ENCODE measurements around the gene ZNF440. TPM values are rescaled to one million over a fixed set of nuclear protein-coding genes. Genes with fewer than 3 reads are reported as not detected.

Gene ZNF440
- polyA plus RNA-seq (2012; rRNA removed) = 2.0 and 2.5 TPM in 2 replicates
- 1.4 and 1.7 TPM in 2 replicates for polyA plus RNA-seq (2012; cell fraction: cytosol; rRNA removed)
- polyA plus RNA-seq (2012; cell fraction: nucleus; rRNA removed) = 5.6 and 9.7 TPM in 2 replicates

DNA sequence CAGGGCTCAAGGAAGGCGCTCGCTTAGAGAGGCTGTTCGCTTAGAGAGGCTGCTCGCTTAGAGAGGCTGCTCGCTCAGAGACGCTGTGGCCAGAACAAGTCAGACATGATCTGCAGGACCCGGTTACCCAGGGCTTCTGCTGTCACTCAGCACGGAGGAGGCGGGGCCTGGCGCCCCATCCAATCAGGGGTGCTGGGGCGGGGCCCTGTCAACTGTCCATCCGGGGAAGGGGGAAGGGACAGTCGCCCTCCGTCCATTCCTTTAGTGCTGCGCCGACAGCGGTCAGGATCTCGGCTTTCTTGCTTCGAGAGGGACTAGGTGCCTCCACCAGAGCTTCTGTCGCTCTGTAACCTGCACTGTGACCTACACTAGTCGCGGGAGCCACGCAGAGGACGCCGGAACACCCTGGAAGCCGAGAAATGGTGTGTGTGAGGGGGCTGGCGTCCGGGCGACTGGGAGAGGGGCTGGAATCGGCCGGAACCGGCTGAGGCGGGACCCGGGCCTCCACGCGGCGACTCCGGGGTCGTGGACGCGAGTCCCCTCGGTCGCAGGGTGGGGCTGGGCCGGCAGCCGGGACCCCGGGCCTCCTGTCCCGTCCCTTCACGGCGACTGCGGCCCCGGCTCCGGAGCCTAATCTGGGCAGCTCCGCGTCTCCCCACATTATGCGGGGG, at the start of gene ZNF440:
Gene ZNF440, plus strand, starts transcription at position 245 of the 671 bp plus-strand sequence. Its CDS starts 175 bp downstream, at position 420.
- ChIA-PET CTCF (interaction anchor here (1.4 to 6.4 kb wide), 3 partner anchors 16 to 150 kb away, joined by 4 to 68 read pairs (median 5); partner anchors contain the start of genes ZNF491 and ZNF700), POLR2A (interaction anchor here (1.7 kb wide), 1 partner anchor 47 kb away, joined by 4 read pairs; the partner anchor contains the start of gene ZNF441)
- Histone ChIP-seq H3K79me2 (ENCODE audit: insufficient read depth) (peaks cover 31% of the 10 kb centered on the region), H3K27me3 (ENCODE audit: insufficient read depth) (no peaks in the 10 kb centered on the region), H3K4me3 (ENCODE audit: low read depth in 2 of 2, low read length in 1 of 2) (peak within 1 kb of the TSS; percentile 76 to 77), H3K36me3 (replicated peaks in 1 of 2; ENCODE audit: control insufficient read depth in 1 of 2, insufficient read depth in 2 of 2, low read length in 1 of 2) (peaks cover 0 to 8% of the 10 kb centered on the region in 2 experiments), H3K4me2 (peak within 1 kb of the TSS; percentile 91), H3K4me1 (ENCODE audit: control insufficient read depth in 1 of 2, insufficient read depth in 2 of 2, low read depth in 1 of 2, low read length in 1 of 2) (peaks cover 0 to 6% of the 10 kb centered on the region in 2 experiments; a peak in 1 of 4 replicates), H3F3A (replicated peaks; ENCODE audit: insufficient read depth) (peaks cover 4% of the 10 kb centered on the region), H3K9me3 (no peaks in the 10 kb centered on the region), H3K27ac (ENCODE audit: low read depth in 2 of 2, low read length in 1 of 2) (peak within 1 kb of the TSS; percentile 60 to 85; a peak in 3 of 4 replicates), H4K20me1 (ENCODE audit: insufficient read depth) (no peaks in the 10 kb centered on the region), H2AFZ (ENCODE audit: low read depth) (peak within 1 kb of the TSS; percentile 99), H3K9me2 (no peaks in the 10 kb centered on the region), H3K9ac (peak within 1 kb of the TSS; percentile 79)
- peak; percentile 98 for DNase-seq
- 0% methylated on average over 31 of the region's 55 CpGs for WGBS (ENCODE audit: low lambda C conversion rate)
- TF ChIP-seq NFIC (IDR thresholded peaks at IDR 0.05; ENCODE audit: borderline replicate concordance) = no peak
- no peak for TF ChIP-seq USF2 (IDR thresholded peaks at IDR 0.05; ENCODE audit: borderline replicate concordance, low read depth, low read length)
- TF ChIP-seq NRF1 (IDR thresholded peaks at IDR 0.05; ENCODE audit: low read depth, low read length) = no peak
- TF ChIP-seq SMC3 (IDR thresholded peaks at IDR 0.05; ENCODE audit: low read depth, low read length) = no peak
- peak; percentile 84 for TF ChIP-seq TAF1 (IDR thresholded peaks at IDR 0.05; ENCODE audit: borderline replicate concordance, low read depth, low read length)
- no peak for TF ChIP-seq TCF12 (IDR thresholded peaks at IDR 0.05)
- no peak for TF ChIP-seq ELF1 (IDR thresholded peaks at IDR 0.05)
- peak; percentile 92 for TF ChIP-seq CHD2 (IDR thresholded peaks at IDR 0.05; ENCODE audit: low read length, partially characterized antibody)
- peak; percentile 84; the same call in 1 of the 2 replicates for TF ChIP-seq MXI1 (IDR thresholded peaks at IDR 0.05; ENCODE audit: low read depth, low read length)
- TF ChIP-seq FOSL2 (IDR thresholded peaks at IDR 0.05; ENCODE audit: borderline replicate concordance, low read depth) = no peak
- TF ChIP-seq, protein P1, sequence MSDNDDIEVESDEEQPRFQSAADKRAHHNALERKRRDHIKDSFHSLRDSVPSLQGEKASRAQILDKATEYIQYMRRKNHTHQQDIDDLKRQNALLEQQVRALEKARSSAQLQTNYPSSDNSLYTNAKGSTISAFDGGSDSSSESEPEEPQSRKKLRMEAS (IDR thresholded peaks at IDR 0.05; ENCODE audit: low read depth) = peak; percentile 33; the same call in 1 of the 2 replicates
- TF ChIP-seq, protein P2, sequence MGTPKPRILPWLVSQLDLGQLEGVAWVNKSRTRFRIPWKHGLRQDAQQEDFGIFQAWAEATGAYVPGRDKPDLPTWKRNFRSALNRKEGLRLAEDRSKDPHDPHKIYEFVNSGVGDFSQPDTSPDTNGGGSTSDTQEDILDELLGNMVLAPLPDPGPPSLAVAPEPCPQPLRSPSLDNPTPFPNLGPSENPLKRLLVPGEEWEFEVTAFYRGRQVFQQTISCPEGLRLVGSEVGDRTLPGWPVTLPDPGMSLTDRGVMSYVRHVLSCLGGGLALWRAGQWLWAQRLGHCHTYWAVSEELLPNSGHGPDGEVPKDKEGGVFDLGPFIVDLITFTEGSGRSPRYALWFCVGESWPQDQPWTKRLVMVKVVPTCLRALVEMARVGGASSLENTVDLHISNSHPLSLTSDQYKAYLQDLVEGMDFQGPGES (IDR thresholded peaks at IDR 0.05; ENCODE audit: low read depth, low read length) = peak; percentile 23; the same call in 1 of the 2 replicates
- no peak; the same call in 1 of the 2 replicates for TF ChIP-seq JUND (IDR thresholded peaks at IDR 0.05)
- TF ChIP-seq, protein P3, sequence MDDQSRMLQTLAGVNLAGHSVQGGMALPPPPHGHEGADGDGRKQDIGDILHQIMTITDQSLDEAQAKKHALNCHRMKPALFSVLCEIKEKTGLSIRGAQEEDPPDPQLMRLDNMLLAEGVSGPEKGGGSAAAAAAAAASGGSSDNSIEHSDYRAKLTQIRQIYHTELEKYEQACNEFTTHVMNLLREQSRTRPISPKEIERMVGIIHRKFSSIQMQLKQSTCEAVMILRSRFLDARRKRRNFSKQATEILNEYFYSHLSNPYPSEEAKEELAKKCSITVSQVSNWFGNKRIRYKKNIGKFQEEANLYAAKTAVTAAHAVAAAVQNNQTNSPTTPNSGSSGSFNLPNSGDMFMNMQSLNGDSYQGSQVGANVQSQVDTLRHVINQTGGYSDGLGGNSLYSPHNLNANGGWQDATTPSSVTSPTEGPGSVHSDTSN (IDR thresholded peaks at IDR 0.05) = peak; percentile 99
- TF ChIP-seq REST (IDR thresholded peaks at IDR 0.05; ENCODE audit: low read depth, low read length) = 0 out of 2 replicates have a peak, but pooled peaks have one; percentile 37
- TF ChIP-seq FOXM1 (IDR thresholded peaks at IDR 0.05; ENCODE audit: low read depth) = no peak
- TF ChIP-seq POLR2AphosphoS5 (IDR thresholded peaks at IDR 0.05; ENCODE audit: low read depth, low read length) = peak; percentile 98
- TF ChIP-seq RFX5 (IDR thresholded peaks at IDR 0.05; ENCODE audit: low read length) = no peak
- TF ChIP-seq EZH2phosphoT487 (IDR thresholded peaks at IDR 0.05; ENCODE audit: borderline replicate concordance, low read depth) = no peak
- no peak for TF ChIP-seq RAD21 (IDR thresholded peaks at IDR 0.05; ENCODE audit: low read length)
- TF ChIP-seq, protein P4, sequence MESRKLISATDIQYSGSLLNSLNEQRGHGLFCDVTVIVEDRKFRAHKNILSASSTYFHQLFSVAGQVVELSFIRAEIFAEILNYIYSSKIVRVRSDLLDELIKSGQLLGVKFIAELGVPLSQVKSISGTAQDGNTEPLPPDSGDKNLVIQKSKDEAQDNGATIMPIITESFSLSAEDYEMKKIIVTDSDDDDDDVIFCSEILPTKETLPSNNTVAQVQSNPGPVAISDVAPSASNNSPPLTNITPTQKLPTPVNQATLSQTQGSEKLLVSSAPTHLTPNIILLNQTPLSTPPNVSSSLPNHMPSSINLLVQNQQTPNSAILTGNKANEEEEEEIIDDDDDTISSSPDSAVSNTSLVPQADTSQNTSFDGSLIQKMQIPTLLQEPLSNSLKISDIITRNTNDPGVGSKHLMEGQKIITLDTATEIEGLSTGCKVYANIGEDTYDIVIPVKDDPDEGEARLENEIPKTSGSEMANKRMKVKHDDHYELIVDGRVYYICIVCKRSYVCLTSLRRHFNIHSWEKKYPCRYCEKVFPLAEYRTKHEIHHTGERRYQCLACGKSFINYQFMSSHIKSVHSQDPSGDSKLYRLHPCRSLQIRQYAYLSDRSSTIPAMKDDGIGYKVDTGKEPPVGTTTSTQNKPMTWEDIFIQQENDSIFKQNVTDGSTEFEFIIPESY (IDR thresholded peaks at IDR 0.05; ENCODE audit: borderline replicate concordance, low read depth) = no peak
- no peak for TF ChIP-seq GABPA (IDR thresholded peaks at IDR 0.05; ENCODE audit: low read depth)
- TF ChIP-seq FOXJ3 (CRISPR knock-in tag; IDR thresholded peaks at IDR 0.05) = no peak
- no peak for TF ChIP-seq GATA2 (CRISPR knock-in tag; IDR thresholded peaks at IDR 0.05)

Measured in SK-N-SH (cell line).